K562 (cell line): Measurements from ENCODE around the gene VSNL1.

Experiments used
- C11orf30 ChIP-seq: fragments of 450-650 bp; IDR thresholded peaks from 2 replicates; pipeline ENCODE4 v1.6.1; 2016; ENCODE audit warnings: low read depth, mild to moderate bottlenecking
- HMG20A ChIP-seq: fragments of 450-650 bp; formaldehyde crosslinking; conservative IDR thresholded peaks from 2 replicates; pipeline ENCODE4 v1.4.0; 2020; ENCODE audit warnings: mild to moderate bottlenecking, mixed read lengths
- MEIS2 ChIP-seq: fragments of 450-650 bp; IDR thresholded peaks from 2 replicates; pipeline ENCODE4 v1.6.1; 2014; ENCODE audit warnings: mild to moderate bottlenecking; ENCODE audit not compliant: partially characterized antibody
- RNF2 ChIP-seq: sonication (generic); IDR thresholded peaks from 2 replicates; pipeline ENCODE4 v1.6.1; 2016
- ZNF263 ChIP-seq: sonication (generic); formaldehyde crosslinking; IDR thresholded peaks from 2 replicates; pipeline ENCODE4 v1.8.0; 2022; ENCODE audit warnings: mild to moderate bottlenecking, missing genetic modification reagents, borderline replicate concordance
- TF ChIP-seq, protein P1 (sequence below): fragments of 150-350 bp; conservative IDR thresholded peaks from 2 replicates; pipeline ENCODE4 v1.6.1; 2014; ENCODE audit warnings: low read length
- TF ChIP-seq, protein P2 (sequence below): fragments of 250-450 bp; sonication (Bioruptor Pico); IDR thresholded peaks from 2 replicates; pipeline ENCODE4 v1.5.0; 2020; ENCODE audit warnings: mild to moderate bottlenecking
- TF ChIP-seq, protein P3 (sequence below): fragments of 450-650 bp; formaldehyde crosslinking; IDR thresholded peaks from 2 replicates; pipeline ENCODE4 v1.4.0; 2020; ENCODE audit warnings: mild to moderate bottlenecking
- TF ChIP-seq, protein P4 (sequence below): sonication (generic); formaldehyde crosslinking; IDR thresholded peaks from 2 replicates; pipeline ENCODE4 v1.5.0; 2020; ENCODE audit warnings: missing genetic modification reagents

DNA sequence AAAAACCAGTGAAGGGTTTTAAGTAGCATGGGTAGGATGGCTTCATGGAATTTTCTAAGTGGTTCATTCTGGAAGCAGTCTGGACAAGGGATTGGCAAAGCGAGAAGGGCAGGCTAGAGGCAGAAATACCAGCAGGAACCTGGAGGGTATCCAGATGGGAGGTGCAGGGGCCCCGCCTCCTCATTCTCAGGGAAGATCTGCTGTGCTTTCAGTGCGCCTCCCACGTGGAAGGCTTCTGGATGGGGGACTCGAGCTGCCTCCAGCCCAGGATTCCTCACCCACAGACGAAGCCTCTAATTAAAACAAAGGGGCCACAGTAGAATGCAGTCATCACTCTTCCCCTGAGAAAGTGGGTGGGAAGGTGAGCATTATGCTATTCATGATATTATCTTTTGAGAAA lies 79.8 kb downstream of the VSNL1 start:
- TF ChIP-seq RNF2, result no peak
- TF ChIP-seq, protein P1, sequence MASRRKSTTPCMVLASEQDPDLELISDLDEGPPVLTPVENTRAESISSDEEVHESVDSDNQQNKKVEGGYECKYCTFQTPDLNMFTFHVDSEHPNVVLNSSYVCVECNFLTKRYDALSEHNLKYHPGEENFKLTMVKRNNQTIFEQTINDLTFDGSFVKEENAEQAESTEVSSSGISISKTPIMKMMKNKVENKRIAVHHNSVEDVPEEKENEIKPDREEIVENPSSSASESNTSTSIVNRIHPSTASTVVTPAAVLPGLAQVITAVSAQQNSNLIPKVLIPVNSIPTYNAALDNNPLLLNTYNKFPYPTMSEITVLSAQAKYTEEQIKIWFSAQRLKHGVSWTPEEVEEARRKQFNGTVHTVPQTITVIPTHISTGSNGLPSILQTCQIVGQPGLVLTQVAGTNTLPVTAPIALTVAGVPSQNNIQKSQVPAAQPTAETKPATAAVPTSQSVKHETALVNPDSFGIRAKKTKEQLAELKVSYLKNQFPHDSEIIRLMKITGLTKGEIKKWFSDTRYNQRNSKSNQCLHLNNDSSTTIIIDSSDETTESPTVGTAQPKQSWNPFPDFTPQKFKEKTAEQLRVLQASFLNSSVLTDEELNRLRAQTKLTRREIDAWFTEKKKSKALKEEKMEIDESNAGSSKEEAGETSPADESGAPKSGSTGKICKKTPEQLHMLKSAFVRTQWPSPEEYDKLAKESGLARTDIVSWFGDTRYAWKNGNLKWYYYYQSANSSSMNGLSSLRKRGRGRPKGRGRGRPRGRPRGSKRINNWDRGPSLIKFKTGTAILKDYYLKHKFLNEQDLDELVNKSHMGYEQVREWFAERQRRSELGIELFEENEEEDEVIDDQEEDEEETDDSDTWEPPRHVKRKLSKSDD, result no peak
- TF ChIP-seq, protein P2, sequence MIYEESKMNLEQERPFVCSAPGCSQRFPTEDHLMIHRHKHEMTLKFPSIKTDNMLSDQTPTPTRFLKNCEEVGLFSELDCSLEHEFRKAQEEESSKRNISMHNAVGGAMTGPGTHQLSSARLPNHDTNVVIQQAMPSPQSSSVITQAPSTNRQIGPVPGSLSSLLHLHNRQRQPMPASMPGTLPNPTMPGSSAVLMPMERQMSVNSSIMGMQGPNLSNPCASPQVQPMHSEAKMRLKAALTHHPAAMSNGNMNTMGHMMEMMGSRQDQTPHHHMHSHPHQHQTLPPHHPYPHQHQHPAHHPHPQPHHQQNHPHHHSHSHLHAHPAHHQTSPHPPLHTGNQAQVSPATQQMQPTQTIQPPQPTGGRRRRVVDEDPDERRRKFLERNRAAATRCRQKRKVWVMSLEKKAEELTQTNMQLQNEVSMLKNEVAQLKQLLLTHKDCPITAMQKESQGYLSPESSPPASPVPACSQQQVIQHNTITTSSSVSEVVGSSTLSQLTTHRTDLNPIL (CRISPR knock-in tag), result no peak
- TF ChIP-seq ZNF263 (CRISPR knock-in tag), result no peak
- no peak for TF ChIP-seq HMG20A (CRISPR knock-in tag)
- TF ChIP-seq, protein P3, sequence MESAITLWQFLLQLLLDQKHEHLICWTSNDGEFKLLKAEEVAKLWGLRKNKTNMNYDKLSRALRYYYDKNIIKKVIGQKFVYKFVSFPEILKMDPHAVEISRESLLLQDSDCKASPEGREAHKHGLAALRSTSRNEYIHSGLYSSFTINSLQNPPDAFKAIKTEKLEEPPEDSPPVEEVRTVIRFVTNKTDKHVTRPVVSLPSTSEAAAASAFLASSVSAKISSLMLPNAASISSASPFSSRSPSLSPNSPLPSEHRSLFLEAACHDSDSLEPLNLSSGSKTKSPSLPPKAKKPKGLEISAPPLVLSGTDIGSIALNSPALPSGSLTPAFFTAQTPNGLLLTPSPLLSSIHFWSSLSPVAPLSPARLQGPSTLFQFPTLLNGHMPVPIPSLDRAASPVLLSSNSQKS (CRISPR knock-in tag), result no peak
- TF ChIP-seq C11orf30, result no peak
- TF ChIP-seq, protein P4, sequence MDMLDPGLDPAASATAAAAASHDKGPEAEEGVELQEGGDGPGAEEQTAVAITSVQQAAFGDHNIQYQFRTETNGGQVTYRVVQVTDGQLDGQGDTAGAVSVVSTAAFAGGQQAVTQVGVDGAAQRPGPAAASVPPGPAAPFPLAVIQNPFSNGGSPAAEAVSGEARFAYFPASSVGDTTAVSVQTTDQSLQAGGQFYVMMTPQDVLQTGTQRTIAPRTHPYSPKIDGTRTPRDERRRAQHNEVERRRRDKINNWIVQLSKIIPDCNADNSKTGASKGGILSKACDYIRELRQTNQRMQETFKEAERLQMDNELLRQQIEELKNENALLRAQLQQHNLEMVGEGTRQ (CRISPR knock-in tag), result no peak
- TF ChIP-seq MEIS2, result no peak
